PFSK-1 (cell line): Measurements from ENCODE around the gene CACNA1S.

Experiments
- FOXP2 ChIP-seq: optimal IDR thresholded peaks from 2 replicates; pipeline ENCODE3; 2011; ENCODE audit warnings: borderline replicate concordance, control low read depth, inconsistent platforms; ENCODE audit not compliant: insufficient read depth; ENCODE audit errors: extremely low read length, extremely low read depth
- POLR2AphosphoS5 ChIP-seq: IDR thresholded peaks from 2 replicates; pipeline ENCODE4 v1.6.1; 2012; ENCODE audit warnings: low read depth, mild to moderate bottlenecking, control low read depth, low read length, moderate library complexity
- REST ChIP-seq, 2 experiments: IDR thresholded peaks; 2 replicates each; pipeline versions ENCODE4 v1.6.1 to v1.8.0; 2011 to 2012; ENCODE audit warnings: low read depth in 2 of 2, low read length in 2 of 2, control low read depth in 1 of 2, inconsistent platforms in 1 of 2, mild to moderate bottlenecking in 1 of 2, moderate library complexity in 1 of 2; ENCODE audit not compliant: insufficient read depth in 1 of 2
- SIN3A ChIP-seq: IDR thresholded peaks from 2 replicates; pipeline ENCODE4 v1.6.1; 2012; ENCODE audit warnings: mild to moderate bottlenecking, low read length, moderate library complexity, borderline replicate concordance; ENCODE audit not compliant: insufficient read depth
- TAF1 ChIP-seq: IDR thresholded peaks from 2 replicates; pipeline ENCODE4 v1.6.1; 2012; ENCODE audit warnings: low read length, control low read depth, borderline replicate concordance; ENCODE audit not compliant: insufficient read depth

CACNA1S gene

DNA sequence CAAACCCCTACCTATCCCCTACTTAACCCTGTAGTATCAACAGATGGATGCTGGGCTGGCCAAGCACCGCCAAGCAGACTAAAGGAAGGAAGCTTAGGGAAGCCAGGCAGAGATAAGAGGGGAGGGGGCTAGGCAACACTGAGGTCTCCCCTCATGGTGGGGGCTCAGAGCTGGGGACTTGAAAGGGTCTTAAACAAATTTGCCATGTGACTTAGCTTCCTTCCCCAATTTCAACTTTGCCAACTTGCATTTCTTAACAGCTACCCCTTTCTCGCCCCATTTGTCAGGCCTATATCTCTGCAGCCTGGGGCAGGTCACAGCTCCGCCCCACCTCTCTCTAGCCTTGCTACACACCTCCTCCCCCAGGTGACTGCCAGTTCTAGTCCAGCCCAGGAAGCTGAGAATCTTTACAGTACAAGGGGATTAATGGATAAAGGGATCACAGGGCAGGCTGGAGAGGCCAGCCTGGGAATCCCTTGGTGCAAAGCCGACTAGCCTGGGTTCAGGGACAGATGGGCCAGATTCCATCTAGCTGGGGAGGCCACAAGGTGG is 92.1 kb downstream of the CACNA1S start:
- TF ChIP-seq TAF1 (no peak), FOXP2 (no peak), REST (IDR thresholded peaks at IDR 0.05; ENCODE audit: insufficient read depth in 1 of 2, low read depth in 2 of 2, low read length in 2 of 2) (no peak), SIN3A (no peak), POLR2AphosphoS5 (no peak)

DNA sequence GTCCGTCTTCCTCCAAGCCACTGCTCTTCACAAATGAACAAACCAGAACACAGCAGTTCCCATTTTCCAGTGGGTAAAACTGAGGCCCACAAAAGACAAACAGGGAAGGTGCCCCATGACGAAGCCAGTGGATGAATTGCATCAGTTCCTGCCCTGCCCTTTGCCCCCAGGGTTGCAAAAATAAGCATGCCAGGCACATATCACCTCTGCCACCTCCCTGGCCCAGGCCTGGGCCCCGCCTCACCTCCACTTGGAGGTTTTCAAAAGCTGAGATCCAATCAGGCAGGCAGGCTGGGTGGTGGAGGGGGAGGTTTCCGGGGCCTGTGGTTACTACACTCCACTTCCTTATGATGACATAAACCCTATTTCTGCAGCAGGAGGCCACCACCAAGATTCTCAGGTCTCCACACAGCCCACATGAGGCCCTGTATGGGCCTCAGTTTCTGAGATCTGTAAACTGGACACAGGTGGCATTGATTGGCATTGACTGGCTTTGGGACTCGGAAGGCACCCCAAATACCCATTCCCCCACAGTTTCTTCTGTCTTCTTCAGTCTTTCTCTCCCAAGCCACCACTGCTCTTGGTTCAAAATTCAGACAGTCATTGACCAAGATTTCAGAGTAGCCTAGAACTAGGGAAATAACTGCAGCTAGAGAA is 92.8 kb downstream of the CACNA1S start:
- TF ChIP-seq FOXP2 = no peak
- TF ChIP-seq TAF1 = no peak
- no peak for TF ChIP-seq POLR2AphosphoS5
- TF ChIP-seq SIN3A = no peak
- no peak for TF ChIP-seq REST (IDR thresholded peaks at IDR 0.05; ENCODE audit: insufficient read depth in 1 of 2, low read depth in 2 of 2, low read length in 2 of 2)

- TF ChIP-seq POLR2AphosphoS5 (no peak), FOXP2 (no peak), TAF1 (no peak), REST (IDR thresholded peaks at IDR 0.05; ENCODE audit: insufficient read depth in 1 of 2, low read depth in 2 of 2, low read length in 2 of 2) (no peak), SIN3A (no peak)
These were observed 94.4 kb downstream of the CACNA1S start for GRCh38 chr1:201017828-201018163.

- TF ChIP-seq POLR2AphosphoS5 (no peak), REST (IDR thresholded peaks at IDR 0.05; ENCODE audit: insufficient read depth in 1 of 2, low read depth in 2 of 2, low read length in 2 of 2) (no peak), FOXP2 (no peak), SIN3A (no peak), TAF1 (no peak)
These were observed 95.0 kb downstream of the CACNA1S start for GRCh38 chr1:201016943-201017827.
